ENCODE measurements around the gene CASTOR1.

Gene CASTOR1

DNA sequence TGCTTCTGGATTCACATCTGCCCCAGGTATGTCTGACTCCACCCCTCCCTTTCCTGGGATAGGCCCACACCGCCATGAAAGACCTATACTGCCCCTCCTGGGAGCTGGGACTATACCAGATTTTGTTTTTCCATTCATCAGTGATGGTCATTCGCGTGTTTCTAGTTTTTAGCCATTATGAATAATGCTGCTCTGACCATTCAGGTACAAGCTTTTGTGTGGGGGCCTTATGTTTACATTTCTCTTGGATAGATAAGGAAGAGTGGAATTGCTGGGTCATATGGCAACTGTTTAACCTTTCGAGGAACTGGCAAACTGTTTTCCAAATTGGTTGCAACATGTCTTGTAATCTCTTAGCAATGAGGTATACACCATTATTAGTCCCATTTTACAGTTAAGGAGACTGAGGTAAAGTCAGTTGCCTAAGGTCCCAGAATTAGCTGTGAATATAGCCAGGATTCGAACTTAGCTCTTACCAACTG is 38.6 kb upstream of the CASTOR1 start:
- Mint-ChIP-seq H3K9me3 (no peaks in the 10 kb centered on the region), H3K4me1 (peaks cover 24% of the 10 kb centered on the region), H3K27me3 (ENCODE audit: low read depth, poor library complexity) (peaks cover 3% of the 10 kb centered on the region), H3K27ac (no peak overlapping the region), H3K36me3 (ENCODE audit: low read depth) (peaks cover 14% of the 10 kb centered on the region), H3K4me3 (peak overlapping the region; percentile 79)
- TF ChIP-seq, protein P1, sequence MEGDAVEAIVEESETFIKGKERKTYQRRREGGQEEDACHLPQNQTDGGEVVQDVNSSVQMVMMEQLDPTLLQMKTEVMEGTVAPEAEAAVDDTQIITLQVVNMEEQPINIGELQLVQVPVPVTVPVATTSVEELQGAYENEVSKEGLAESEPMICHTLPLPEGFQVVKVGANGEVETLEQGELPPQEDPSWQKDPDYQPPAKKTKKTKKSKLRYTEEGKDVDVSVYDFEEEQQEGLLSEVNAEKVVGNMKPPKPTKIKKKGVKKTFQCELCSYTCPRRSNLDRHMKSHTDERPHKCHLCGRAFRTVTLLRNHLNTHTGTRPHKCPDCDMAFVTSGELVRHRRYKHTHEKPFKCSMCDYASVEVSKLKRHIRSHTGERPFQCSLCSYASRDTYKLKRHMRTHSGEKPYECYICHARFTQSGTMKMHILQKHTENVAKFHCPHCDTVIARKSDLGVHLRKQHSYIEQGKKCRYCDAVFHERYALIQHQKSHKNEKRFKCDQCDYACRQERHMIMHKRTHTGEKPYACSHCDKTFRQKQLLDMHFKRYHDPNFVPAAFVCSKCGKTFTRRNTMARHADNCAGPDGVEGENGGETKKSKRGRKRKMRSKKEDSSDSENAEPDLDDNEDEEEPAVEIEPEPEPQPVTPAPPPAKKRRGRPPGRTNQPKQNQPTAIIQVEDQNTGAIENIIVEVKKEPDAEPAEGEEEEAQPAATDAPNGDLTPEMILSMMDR (IDR thresholded peaks at IDR 0.05) = no peak
- DNase-seq = no peak

DNA sequence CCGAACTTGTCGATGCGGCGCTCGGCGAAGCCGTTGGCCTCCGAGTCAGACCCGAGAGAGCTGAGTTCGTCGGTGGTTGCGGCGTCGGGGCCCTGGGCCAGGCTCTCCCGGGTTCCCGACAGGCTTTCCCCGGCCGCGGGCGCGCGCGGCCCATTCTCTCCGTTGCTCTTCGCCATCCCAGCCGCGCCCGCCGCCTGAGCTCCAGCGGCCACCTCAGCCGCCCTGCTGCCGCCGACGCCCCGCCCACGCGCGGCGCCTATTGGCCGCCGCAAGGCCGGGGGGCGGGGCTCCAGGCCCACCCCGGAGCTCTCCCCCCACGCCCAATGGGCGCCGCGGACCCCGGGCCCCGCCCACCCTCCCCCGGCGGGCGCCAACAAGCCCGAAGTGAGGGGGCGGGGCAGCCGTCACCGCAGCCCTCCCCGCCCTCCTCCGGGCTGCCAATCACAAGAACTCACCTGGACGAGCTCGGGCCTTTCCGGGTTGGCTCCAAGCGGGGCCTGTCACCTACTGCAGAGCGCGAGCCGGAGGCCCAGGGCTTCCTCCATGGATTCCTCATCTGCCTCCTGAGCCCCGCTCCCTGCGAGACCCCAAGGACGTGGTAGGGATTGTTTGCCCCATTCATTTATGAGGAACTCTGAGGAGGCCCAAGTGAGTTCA is 37.5 kb upstream of the CASTOR1 start, which contains the start of gene TBC1D10A:
TBC1D10A (minus strand) TSS at position 236 of the 657 bp plus-strand sequence; CDS start at position 176, 60 bp downstream.
- Mint-ChIP-seq H3K4me1 (peaks cover 26% of the 10 kb centered on the region), H3K36me3 (ENCODE audit: low read depth) (peaks cover 10% of the 10 kb centered on the region), H3K27ac (no peak within 1 kb of the TSS), H3K27me3 (ENCODE audit: low read depth, poor library complexity) (peaks cover 6% of the 10 kb centered on the region), H3K9me3 (no peaks in the 10 kb centered on the region), H3K4me3 (peak within 1 kb of the TSS; percentile 79)
- TF ChIP-seq, protein P1 (IDR thresholded peaks at IDR 0.05) = no peak
- peak; percentile 91 for DNase-seq

DNA sequence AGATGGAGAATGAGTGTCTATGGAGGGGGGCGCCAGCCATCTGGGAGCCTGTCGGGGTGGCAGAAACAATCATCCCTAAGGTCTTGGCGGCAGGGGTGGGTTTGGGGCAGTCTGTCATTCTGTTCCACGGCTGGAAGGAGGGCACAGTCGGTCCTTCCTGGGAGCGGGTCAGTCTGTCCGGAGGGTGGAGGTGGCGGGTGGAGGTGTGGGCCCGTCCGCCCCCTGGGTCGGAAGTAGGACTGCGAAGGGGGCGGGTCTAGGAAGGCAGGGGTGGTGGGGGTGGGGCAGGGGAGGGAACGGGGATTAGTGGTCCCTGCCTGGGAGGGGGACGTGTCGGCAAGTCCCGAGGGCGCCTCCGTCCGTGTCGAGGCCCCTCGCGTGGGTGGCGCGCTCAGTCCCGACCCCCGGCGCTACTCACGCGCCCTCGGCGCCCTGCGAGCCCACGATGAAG is 37.0 kb upstream of the CASTOR1 start:
- Mint-ChIP-seq H3K4me3 (peak overlapping the region; percentile 77), H3K36me3 (ENCODE audit: low read depth) (peaks cover 8% of the 10 kb centered on the region)
- no peak for DNase-seq

DNA sequence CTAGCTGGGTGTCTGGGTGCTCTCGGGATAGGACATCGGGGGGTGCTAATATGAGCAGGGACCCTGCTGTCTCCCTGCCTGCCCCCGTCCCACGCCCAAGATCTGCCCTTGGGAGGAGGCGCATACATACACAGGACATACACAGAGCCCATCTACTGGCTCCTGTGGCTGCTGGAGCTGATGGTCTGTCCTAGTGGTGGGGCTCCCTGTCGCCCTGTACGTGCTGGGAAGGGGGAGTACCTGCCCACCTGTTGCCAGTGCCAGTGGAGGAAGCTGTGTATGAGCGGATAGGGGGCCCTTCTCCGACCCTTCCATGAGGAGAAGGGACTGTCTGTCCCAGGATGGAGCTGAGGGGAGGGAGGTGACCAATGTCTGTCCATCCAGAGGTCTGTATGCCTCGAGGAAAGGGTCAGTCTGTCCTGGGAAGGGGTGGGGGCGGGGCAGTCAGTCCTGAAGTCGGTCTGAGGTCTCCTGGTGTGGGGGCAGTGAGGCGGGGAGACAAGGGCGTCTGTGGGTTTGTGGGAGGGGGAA is 36.5 kb upstream of the CASTOR1 start:
- H3K27ac Mint-ChIP-seq = no peak overlapping the region
- DNase-seq = peak; percentile 14
- H3K4me3 Mint-ChIP-seq = peak overlapping the region; percentile 77
- peaks cover 6% of the 10 kb centered on the region for H3K36me3 Mint-ChIP-seq (ENCODE audit: low read depth)
- TF ChIP-seq, protein P1 (IDR thresholded peaks at IDR 0.05) = no peak
- H3K9me3 Mint-ChIP-seq = no peaks in the 10 kb centered on the region
- H3K27me3 Mint-ChIP-seq (ENCODE audit: low read depth, poor library complexity) = peaks cover 6% of the 10 kb centered on the region
- peaks cover 29% of the 10 kb centered on the region for H3K4me1 Mint-ChIP-seq

More for the DNA sequence above, 37.0 kb upstream of the CASTOR1 start:
- Mint-ChIP-seq H3K4me1 (peaks cover 29% of the 10 kb centered on the region), H3K9me3 (no peaks in the 10 kb centered on the region), H3K27ac (no peak overlapping the region), H3K27me3 (ENCODE audit: low read depth, poor library complexity) (peaks cover 6% of the 10 kb centered on the region)
- TF ChIP-seq, protein P1 (IDR thresholded peaks at IDR 0.05) = no peak

DNA sequence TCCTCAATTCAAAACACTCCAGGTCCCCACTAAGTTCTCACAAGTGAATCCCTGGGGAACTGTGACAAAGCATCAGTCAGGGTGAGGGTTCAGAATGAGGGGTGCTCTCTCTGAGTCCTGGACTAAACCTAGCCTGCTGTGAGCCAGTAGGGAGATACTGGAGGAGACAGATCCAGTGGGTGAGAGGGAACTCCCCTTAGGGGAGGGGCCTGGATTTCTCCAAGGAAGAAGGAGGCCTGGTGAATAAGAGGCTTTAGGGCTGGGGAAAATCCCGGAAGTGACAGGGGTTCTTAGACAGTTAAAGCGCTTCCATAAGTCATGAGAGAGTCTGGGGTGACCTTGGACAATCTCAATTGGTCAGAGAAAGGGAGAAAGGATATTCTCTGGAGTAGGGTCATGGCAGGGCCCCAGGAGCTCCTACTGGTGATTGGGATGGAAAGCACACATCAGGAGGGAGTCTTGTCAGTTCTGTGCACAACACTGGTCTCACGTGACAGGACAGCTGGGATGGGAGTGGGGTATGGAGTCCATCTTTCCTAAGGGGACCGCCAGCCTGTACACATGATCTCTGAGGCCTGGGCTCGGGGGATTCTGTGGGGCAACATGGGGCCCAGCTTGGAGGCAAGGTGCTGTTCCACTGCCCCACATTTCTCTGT is 35.9 kb upstream of the CASTOR1 start:
- no peak overlapping the region for H3K27ac Mint-ChIP-seq
- peak overlapping the region; percentile 77 for H3K4me3 Mint-ChIP-seq
- no peak for DNase-seq
- H3K36me3 Mint-ChIP-seq (ENCODE audit: low read depth) = peaks cover under 1% of the 10 kb centered on the region
- H3K4me1 Mint-ChIP-seq = peaks cover 29% of the 10 kb centered on the region
- TF ChIP-seq, protein P1 (IDR thresholded peaks at IDR 0.05) = no peak
- no peaks in the 10 kb centered on the region for H3K9me3 Mint-ChIP-seq
- peaks cover 6% of the 10 kb centered on the region for H3K27me3 Mint-ChIP-seq (ENCODE audit: low read depth, poor library complexity)

Measured in nephron progenitor cell (in vitro differentiated cells).